Activated CD8-positive, alpha-beta memory T cell treated with anti-CD3 and anti-CD28 coated beads, Interleukin-2, amount 10 ng/mL, durations not matched to agents 7 days and 5 days (primary cell): ENCODE results near the gene SNRNP40. TPM values are rescaled to one million over a fixed set of nuclear protein-coding genes. Genes with fewer than 3 reads are reported as not detected.

Experiments used
- ATAC-seq: fragments of 150-1000 bp; cut with Tn5 transposase; one replicate; pipeline ENCODE4 v1.10.0; 2021; ENCODE audit warnings: moderate library complexity
- CTCF ChIA-PET: fragments of 350-600 bp; sonication (Branson Sonifier 250); formaldehyde crosslinking; loops from one replicate; lab custom pipeline; 2021; ENCODE audit warnings: antibody characterized with exemption; lab: Charles Lee
- DNase-seq: peaks from one replicate; pipeline ENCODE4 v3.0.0-alpha.2; 2020
- H3K27ac Mint-ChIP-seq: one replicate; pipeline ENCODE4 v1.8.0; 2021; ENCODE audit warnings: mild to moderate bottlenecking, mixed read lengths
- H3K27me3 Mint-ChIP-seq: one replicate; pipeline ENCODE4 v1.8.0; 2021; ENCODE audit warnings: mixed read lengths
- H3K36me3 Mint-ChIP-seq: one replicate; pipeline ENCODE4 v1.8.0; 2021; ENCODE audit warnings: mild to moderate bottlenecking, mixed read lengths
- H3K4me1 Mint-ChIP-seq: one replicate; pipeline ENCODE4 v1.8.0; 2021; ENCODE audit warnings: mixed read lengths
- H3K4me3 Mint-ChIP-seq: one replicate; pipeline ENCODE4 v1.8.0; 2021; ENCODE audit warnings: mild to moderate bottlenecking, moderate library complexity, mixed read lengths
- H3K9me3 Mint-ChIP-seq: one replicate; pipeline ENCODE4 v1.8.0; 2022; ENCODE audit warnings: low read depth, mixed read lengths
- total RNA-seq, 2 experiments: library from RNA; stranded (reverse); gene quantifications; one replicate each; pipeline ENCODE4 v1.2.3, GENCODE V29; 2021

Gene SNRNP40
- 100 to 1,000 TPM in 1 of 2 experiments, 10 to 100 TPM in 1; 98.6 to 112 TPM for total RNA-seq

GRCh38 chr1:31296486-31297276, at the start of gene SNRNP40, which contains the start of gene ZCCHC17:
Gene SNRNP40, minus strand, starts transcription at chr1:31296788. Its CDS starts 37 bp downstream, at chr1:31296751.
Gene ZCCHC17, plus strand, starts transcription at chr1:31297032. Its CDS starts 13,067 bp downstream, at chr1:31310099.
- CTCF ChIA-PET = interaction anchor here (0.5 to 1.5 kb wide), 8 partner anchors 8 to 252 kb away, joined by 3 to 8 read pairs (median 3); no protein-coding TSS in a partner anchor
- Mint-ChIP-seq H3K4me3 (no peak within 1 kb of the TSS), H3K27ac (no peak within 1 kb of the TSS), H3K27me3 (no peaks in the 10 kb centered on the region), H3K9me3 (no peaks in the 10 kb centered on the region), H3K4me1 (peaks cover 37% of the 10 kb centered on the region), H3K36me3 (peaks cover 32% of the 10 kb centered on the region)
- ATAC-seq (peak; percentile 98), DNase-seq (peak; percentile 98)

GRCh38 chr1:31345635-31346034, 49.0 kb upstream of the SNRNP40 start:
- Mint-ChIP-seq H3K4me1 (no peaks in the 10 kb centered on the region), H3K27me3 (no peaks in the 10 kb centered on the region), H3K4me3 (no peak overlapping the region), H3K9me3 (no peaks in the 10 kb centered on the region), H3K27ac (no peak overlapping the region), H3K36me3 (peaks cover 2% of the 10 kb centered on the region)
- no peak for DNase-seq
- CTCF ChIA-PET = interaction anchor here (0.8 kb wide), 1 partner anchor 17 kb away, joined by 3 read pairs; no protein-coding TSS in a partner anchor
- no peak for ATAC-seq

GRCh38 chr1:31344503-31344902, 47.9 kb upstream of the SNRNP40 start:
- CTCF ChIA-PET = no interaction called here
- no peak for ATAC-seq
- DNase-seq = no peak
- H3K4me1 Mint-ChIP-seq = no peaks in the 10 kb centered on the region
- H3K4me3 Mint-ChIP-seq = no peak overlapping the region
- no peak overlapping the region for H3K27ac Mint-ChIP-seq
- peaks cover 2% of the 10 kb centered on the region for H3K36me3 Mint-ChIP-seq
- no peaks in the 10 kb centered on the region for H3K9me3 Mint-ChIP-seq
- H3K27me3 Mint-ChIP-seq = no peaks in the 10 kb centered on the region

- no peak for ATAC-seq
- Mint-ChIP-seq H3K4me1 (no peaks in the 10 kb centered on the region), H3K27ac (no peak overlapping the region), H3K27me3 (no peaks in the 10 kb centered on the region), H3K36me3 (peaks cover 3% of the 10 kb centered on the region), H3K9me3 (no peaks in the 10 kb centered on the region), H3K4me3 (no peak overlapping the region)
- CTCF ChIA-PET = interaction anchor here (1.2 to 1.8 kb wide), 3 partner anchors 11 to 152 kb away, joined by 3 to 9 read pairs (median 6); no protein-coding TSS in a partner anchor
- DNase-seq = no peak
Observed at GRCh38 chr1:31336687-31337467, 40.3 kb upstream of the SNRNP40 start.

GRCh38 chr1:31335007-31335406, 38.4 kb upstream of the SNRNP40 start:
- CTCF ChIA-PET = interaction anchor here (1.0 to 1.2 kb wide), 2 partner anchors 148 to 154 kb away, joined by 3 read pairs; no protein-coding TSS in a partner anchor
- ATAC-seq = peak; percentile 39
- DNase-seq = no peak
- H3K27me3 Mint-ChIP-seq = no peaks in the 10 kb centered on the region
- no peaks in the 10 kb centered on the region for H3K9me3 Mint-ChIP-seq
- H3K4me1 Mint-ChIP-seq = no peaks in the 10 kb centered on the region
- peaks cover 8% of the 10 kb centered on the region for H3K36me3 Mint-ChIP-seq
- no peak overlapping the region for H3K27ac Mint-ChIP-seq
- no peak overlapping the region for H3K4me3 Mint-ChIP-seq

GRCh38 chr1:31327381-31327780, 30.8 kb upstream of the SNRNP40 start:
- peaks cover 7% of the 10 kb centered on the region for H3K36me3 Mint-ChIP-seq
- DNase-seq (no peak), ATAC-seq (no peak)
- H3K27me3 Mint-ChIP-seq = no peaks in the 10 kb centered on the region
- CTCF ChIA-PET = no interaction called here
- no peak overlapping the region for H3K27ac Mint-ChIP-seq
- H3K4me1 Mint-ChIP-seq = no peaks in the 10 kb centered on the region
- H3K4me3 Mint-ChIP-seq = no peak overlapping the region
- H3K9me3 Mint-ChIP-seq = no peaks in the 10 kb centered on the region

GRCh38 chr1:31326461-31326860, 29.9 kb upstream of the SNRNP40 start:
- ATAC-seq = no peak
- DNase-seq = no peak
- CTCF ChIA-PET = no interaction called here
- Mint-ChIP-seq H3K36me3 (peaks cover 10% of the 10 kb centered on the region), H3K9me3 (no peaks in the 10 kb centered on the region), H3K27ac (no peak overlapping the region), H3K4me3 (no peak overlapping the region), H3K27me3 (no peaks in the 10 kb centered on the region), H3K4me1 (no peaks in the 10 kb centered on the region)

GRCh38 chr1:31324992-31325391, 28.4 kb upstream of the SNRNP40 start:
- DNase-seq (no peak), ATAC-seq (no peak)
- Mint-ChIP-seq H3K36me3 (peaks cover 16% of the 10 kb centered on the region), H3K27me3 (no peaks in the 10 kb centered on the region), H3K4me3 (no peak overlapping the region), H3K9me3 (no peaks in the 10 kb centered on the region), H3K4me1 (no peaks in the 10 kb centered on the region), H3K27ac (no peak overlapping the region)
- CTCF ChIA-PET = interaction anchor here (0.9 kb wide), 1 partner anchor 11 kb away, joined by 3 read pairs; no protein-coding TSS in a partner anchor

- H3K27me3 Mint-ChIP-seq = no peaks in the 10 kb centered on the region
- H3K27ac Mint-ChIP-seq = no peak overlapping the region
- CTCF ChIA-PET = no interaction called here
- H3K36me3 Mint-ChIP-seq = peaks cover 18% of the 10 kb centered on the region
- no peaks in the 10 kb centered on the region for H3K9me3 Mint-ChIP-seq
- DNase-seq (no peak), ATAC-seq (no peak)
- H3K4me1 Mint-ChIP-seq = no peaks in the 10 kb centered on the region
- no peak overlapping the region for H3K4me3 Mint-ChIP-seq
Observed at GRCh38 chr1:31324093-31324492, 27.5 kb upstream of the SNRNP40 start.

- Mint-ChIP-seq H3K27ac (no peak overlapping the region), H3K27me3 (no peaks in the 10 kb centered on the region), H3K9me3 (no peaks in the 10 kb centered on the region), H3K36me3 (peaks cover 38% of the 10 kb centered on the region), H3K4me1 (no peaks in the 10 kb centered on the region), H3K4me3 (no peak overlapping the region)
- no peak for ATAC-seq
- CTCF ChIA-PET = interaction anchor here (1.2 kb wide), 1 partner anchor 39 kb away, joined by 3 read pairs; no protein-coding TSS in a partner anchor
- DNase-seq = no peak
Observed at GRCh38 chr1:31318146-31318545, 21.6 kb upstream of the SNRNP40 start.

- H3K4me1 Mint-ChIP-seq = no peaks in the 10 kb centered on the region
- H3K36me3 Mint-ChIP-seq = peaks cover 38% of the 10 kb centered on the region
- H3K4me3 Mint-ChIP-seq = no peak overlapping the region
- no peak overlapping the region for H3K27ac Mint-ChIP-seq
- ATAC-seq (no peak), DNase-seq (no peak)
- no peaks in the 10 kb centered on the region for H3K9me3 Mint-ChIP-seq
- CTCF ChIA-PET = no interaction called here
- no peaks in the 10 kb centered on the region for H3K27me3 Mint-ChIP-seq
Observed at GRCh38 chr1:31315902-31316301, 19.3 kb upstream of the SNRNP40 start.

- Mint-ChIP-seq H3K27ac (no peak overlapping the region), H3K36me3 (peaks cover 37% of the 10 kb centered on the region), H3K9me3 (no peaks in the 10 kb centered on the region), H3K27me3 (no peaks in the 10 kb centered on the region), H3K4me3 (no peak overlapping the region), H3K4me1 (peaks cover 8% of the 10 kb centered on the region)
- no peak for DNase-seq
- CTCF ChIA-PET = no interaction called here
- ATAC-seq = no peak
Observed at GRCh38 chr1:31310198-31310597, 13.6 kb upstream of the SNRNP40 start.

- CTCF ChIA-PET = no interaction called here
- Mint-ChIP-seq H3K4me1 (peaks cover 8% of the 10 kb centered on the region), H3K4me3 (no peak overlapping the region), H3K27ac (no peak overlapping the region), H3K36me3 (peaks cover 30% of the 10 kb centered on the region), H3K27me3 (no peaks in the 10 kb centered on the region), H3K9me3 (no peaks in the 10 kb centered on the region)
- DNase-seq (no peak), ATAC-seq (no peak)
Observed at GRCh38 chr1:31308036-31308435, 11.4 kb upstream of the SNRNP40 start.
